HG03469 (cell line): ENCODE measurements around the gene RNF138.
"Not testable (repeated sequence)": the region's sequence is repeated elsewhere in the genome, so short reads cannot be mapped to it uniquely, and the experiment has no call there.

Source experiments
- ATAC-seq: cut with Tn5 transposase; IDR thresholded peaks from one replicate; pipeline ENCODE4 v1.9.1; 2021; ENCODE audit warnings: mild to moderate bottlenecking, moderate library complexity, moderate number of reproducible peaks; ENCODE audit not compliant: unreplicated experiment

Gene RNF138

GRCh38 chr18:32167980-32168730 is 76.5 kb downstream of the RNF138 start:
- no peak for ATAC-seq

DNA sequence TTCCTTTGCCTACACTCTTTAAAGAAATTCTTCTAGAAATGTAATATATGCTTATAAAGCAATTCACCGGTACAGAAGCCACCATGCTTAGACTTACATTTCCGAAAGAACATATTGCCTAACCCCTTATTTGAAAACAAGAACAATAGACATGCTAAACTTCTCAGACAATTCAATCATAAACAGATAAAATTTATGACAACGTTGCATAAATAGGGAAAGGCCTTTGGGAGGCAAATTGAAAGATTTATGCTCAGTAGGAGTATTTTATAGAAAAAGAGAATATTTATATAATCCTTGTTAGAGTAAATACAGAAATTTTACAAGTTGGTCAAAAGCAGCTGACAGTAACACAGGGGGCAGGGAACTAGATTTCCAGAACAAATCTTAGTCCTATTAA is 82.0 kb downstream of the RNF138 start:
- no peak for ATAC-seq

DNA sequence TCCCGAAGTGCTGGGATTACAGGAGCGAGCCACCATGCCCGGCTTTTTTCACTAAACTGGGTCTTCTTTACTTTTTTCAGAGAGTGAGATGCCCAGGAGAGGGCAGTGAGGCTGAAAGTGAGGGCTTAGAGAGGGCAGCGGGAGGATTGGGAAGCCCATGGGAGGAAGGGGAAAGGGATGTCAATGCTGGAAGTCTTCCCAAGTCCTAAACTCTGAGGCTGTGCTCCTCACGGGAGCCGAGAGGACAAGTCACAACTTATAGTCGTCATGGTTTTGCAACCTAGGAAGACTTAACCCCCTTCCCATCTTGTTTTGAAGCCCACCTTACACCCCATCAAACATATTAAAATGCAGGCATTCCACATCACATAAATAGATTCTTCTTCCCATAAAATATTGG is 83.0 kb downstream of the RNF138 start:
- no peak for ATAC-seq

DNA sequence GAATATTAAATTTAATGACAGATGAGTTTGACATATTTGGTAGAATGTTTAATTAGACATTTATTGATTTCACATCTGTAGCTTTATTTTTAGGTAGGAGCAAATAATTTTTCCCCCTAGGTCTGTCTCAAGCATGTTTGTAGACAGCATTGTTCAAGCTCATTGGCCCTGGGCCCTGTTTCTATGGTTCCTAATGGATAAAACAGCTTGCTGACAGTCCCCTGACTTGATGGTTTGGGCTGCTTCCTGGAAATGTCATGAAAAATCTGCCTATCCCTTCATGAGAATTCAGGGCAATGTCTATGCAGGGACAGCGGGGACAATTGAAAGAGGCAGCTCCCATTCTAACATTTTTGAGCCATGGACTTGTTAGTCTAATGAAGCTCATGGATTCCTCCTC is 83.6 kb downstream of the RNF138 start:
- no peak for ATAC-seq

DNA sequence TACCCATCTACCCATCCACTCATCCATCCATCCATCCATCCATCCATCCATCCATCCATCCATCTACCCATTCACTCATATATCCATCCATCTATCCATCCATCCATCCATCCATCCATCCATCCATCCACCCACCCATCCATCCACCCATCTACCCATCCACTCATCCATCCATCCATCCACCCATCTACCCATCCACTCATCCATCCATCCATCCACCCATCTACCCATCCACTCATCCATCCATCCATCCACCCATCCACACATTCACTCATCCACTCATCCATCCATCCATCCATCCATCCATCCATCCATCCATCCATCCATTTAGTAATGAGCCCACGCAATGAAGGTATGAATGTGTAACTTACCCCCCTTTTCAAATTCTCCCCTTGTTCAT is 85.1 kb downstream of the RNF138 start:
- not testable (repeated sequence) for ATAC-seq

GRCh38 chr18:32177530-32177929 is 85.9 kb downstream of the RNF138 start:
- no peak for ATAC-seq
